ENCODE results near the gene USP47.
A peak's percentile ranks its signal among the peaks of the same experiment; 100 is the strongest.

The USP47 gene

DNA sequence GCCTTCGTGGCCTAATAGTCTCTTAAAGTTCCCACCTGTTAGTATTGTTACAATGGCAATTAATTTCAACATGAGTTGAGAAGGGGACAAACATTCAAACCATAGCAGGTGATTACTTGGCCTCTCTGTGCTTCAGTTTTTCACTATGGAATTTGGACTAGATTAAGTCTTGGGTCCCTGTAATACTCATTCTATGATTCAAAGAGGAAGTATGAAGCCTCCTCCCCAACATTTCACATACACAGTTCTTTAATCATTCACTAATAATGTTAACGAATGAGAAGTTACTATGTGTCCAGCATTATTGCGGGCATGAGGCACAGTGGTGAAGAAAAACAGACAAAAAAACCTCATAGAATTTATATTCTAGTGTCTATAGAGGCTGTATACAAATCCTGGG is 19.9 kb upstream of the USP47 start:
- WGBS, 2 donors (ENCODE audit: extremely low coverage in 2 of 2, insufficient read length in 2 of 2, insufficient replicate concordance in 1 of 2): no CpG with 5 or more reads among the region's 3 CpGs
- H2AK5ac ChIP-seq (ENCODE audit: low read depth, low read length): no peak overlapping the region
- H3K9me3 ChIP-seq (replicated peaks in 1 of 2; ENCODE audit: control insufficient read depth in 2 of 2, insufficient read depth in 1 of 2, low read depth in 1 of 2, low read length in 2 of 2): no peaks in the 10 kb centered on the region
- no peak overlapping the region for H3K14ac ChIP-seq (ENCODE audit: low read length)
- no peak overlapping the region for H3K27ac ChIP-seq (replicated peaks; ENCODE audit: low read length)
- no peaks in the 10 kb centered on the region for H3K27me3 ChIP-seq (ENCODE audit: control insufficient read depth in 3 of 3, insufficient read depth in 3 of 3, low read depth in 1 of 3, low read length in 3 of 3)
- H2BK15ac ChIP-seq (ENCODE audit: low read length): no peak overlapping the region
- H3K4me3 ChIP-seq (ENCODE audit: low read length in 2 of 2): no peak overlapping the region
- H2BK120ac ChIP-seq (ENCODE audit: low read depth, low read length): no peak overlapping the region
- no peak overlapping the region for H3K4me2 ChIP-seq (ENCODE audit: insufficient read depth, low read length, poor library complexity, severe bottlenecking)
- H3K4me1 ChIP-seq (ENCODE audit: control insufficient read depth in 2 of 2, insufficient read depth in 1 of 2, low read depth in 1 of 2, low read length in 2 of 2): no peaks in the 10 kb centered on the region
- H2BK12ac ChIP-seq (ENCODE audit: low read length): no peak overlapping the region
- no peaks in the 10 kb centered on the region for H3K36me3 ChIP-seq (replicated peaks in 1 of 2; ENCODE audit: control insufficient read depth in 2 of 2, insufficient read depth in 2 of 2, low read length in 2 of 2)
- no peak overlapping the region for H3K4ac ChIP-seq (ENCODE audit: low read length)
- H2BK5ac ChIP-seq (ENCODE audit: low read length): no peak overlapping the region
- no peak for DNase-seq (ENCODE audit: low spot score)
- H3K79me1 ChIP-seq (ENCODE audit: low read depth, low read length): no peaks in the 10 kb centered on the region
- no peak overlapping the region for H2AFZ ChIP-seq (ENCODE audit: low read length)
- H3K23ac ChIP-seq (ENCODE audit: low read depth, low read length, poor library complexity): no peak overlapping the region
- H4K8ac ChIP-seq (ENCODE audit: low read depth, low read length): no peak overlapping the region
- H3K9ac ChIP-seq (ENCODE audit: low read depth, low read length, poor library complexity): no peak overlapping the region
- no peak overlapping the region for H3K18ac ChIP-seq (ENCODE audit: low read length)
- no peak overlapping the region for H4K91ac ChIP-seq (ENCODE audit: low read depth, low read length, poor library complexity)

- no peak overlapping the region for H2AK5ac ChIP-seq (ENCODE audit: low read depth, low read length)
- WGBS, 2 donors (ENCODE audit: extremely low coverage in 2 of 2, insufficient read length in 2 of 2, insufficient replicate concordance in 1 of 2): no CpG with 5 or more reads among the region's 4 CpGs
- no peak overlapping the region for H2BK120ac ChIP-seq (ENCODE audit: low read depth, low read length)
- H2BK12ac ChIP-seq (ENCODE audit: low read length): no peak overlapping the region
- H3K79me1 ChIP-seq (ENCODE audit: low read depth, low read length): no peaks in the 10 kb centered on the region
- no peak overlapping the region for H2BK15ac ChIP-seq (ENCODE audit: low read length)
- no peak overlapping the region for H2AFZ ChIP-seq (ENCODE audit: low read length)
- H3K9ac ChIP-seq (ENCODE audit: low read depth, low read length, poor library complexity): no peak overlapping the region
- H4K8ac ChIP-seq (ENCODE audit: low read depth, low read length): no peak overlapping the region
- no peak overlapping the region for H3K27ac ChIP-seq (replicated peaks; ENCODE audit: low read length)
- no peak overlapping the region for H3K18ac ChIP-seq (ENCODE audit: low read length)
- H3K4me2 ChIP-seq (ENCODE audit: insufficient read depth, low read length, poor library complexity, severe bottlenecking): no peak overlapping the region
- H3K4ac ChIP-seq (ENCODE audit: low read length): no peak overlapping the region
- H3K14ac ChIP-seq (ENCODE audit: low read length): no peak overlapping the region
- no peaks in the 10 kb centered on the region for H3K27me3 ChIP-seq (ENCODE audit: control insufficient read depth in 3 of 3, insufficient read depth in 3 of 3, low read depth in 1 of 3, low read length in 3 of 3)
- no peaks in the 10 kb centered on the region for H3K9me3 ChIP-seq (replicated peaks in 1 of 2; ENCODE audit: control insufficient read depth in 2 of 2, insufficient read depth in 1 of 2, low read depth in 1 of 2, low read length in 2 of 2)
- no peaks in the 10 kb centered on the region for H3K36me3 ChIP-seq (replicated peaks in 1 of 2; ENCODE audit: control insufficient read depth in 2 of 2, insufficient read depth in 2 of 2, low read length in 2 of 2)
- DNase-seq (ENCODE audit: low spot score): no peak
- no peak overlapping the region for H2BK5ac ChIP-seq (ENCODE audit: low read length)
- H3K23ac ChIP-seq (ENCODE audit: low read depth, low read length, poor library complexity): no peak overlapping the region
- no peak overlapping the region for H3K4me3 ChIP-seq (ENCODE audit: low read length in 2 of 2)
- no peaks in the 10 kb centered on the region for H3K4me1 ChIP-seq (ENCODE audit: control insufficient read depth in 2 of 2, insufficient read depth in 1 of 2, low read depth in 1 of 2, low read length in 2 of 2)
- H4K91ac ChIP-seq (ENCODE audit: low read depth, low read length, poor library complexity): no peak overlapping the region
Measured at GRCh38 chr11:11822946-11823345, 18.8 kb upstream of the USP47 start.

DNA sequence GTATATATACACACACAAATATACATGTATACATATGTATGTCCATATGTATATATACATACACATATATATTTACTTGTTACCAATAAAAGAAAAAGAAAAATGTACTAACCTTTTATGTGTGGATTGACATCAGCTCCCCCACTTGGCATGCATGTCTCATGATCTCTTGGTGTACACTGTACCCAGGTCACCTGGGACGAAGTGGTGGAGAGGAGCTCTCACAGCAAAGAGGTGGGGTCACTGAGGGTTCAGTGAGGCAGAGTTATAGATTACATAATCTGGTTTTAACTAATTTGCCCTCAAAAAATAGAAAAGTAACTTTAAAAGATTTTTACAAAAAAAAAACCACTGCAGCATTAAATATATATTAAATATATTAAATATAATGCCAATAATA is 15.5 kb upstream of the USP47 start:
- Histone ChIP-seq H4K8ac (ENCODE audit: low read depth, low read length) (no peak overlapping the region), H3K36me3 (replicated peaks in 1 of 2; ENCODE audit: control insufficient read depth in 2 of 2, insufficient read depth in 2 of 2, low read length in 2 of 2) (no peaks in the 10 kb centered on the region), H2BK5ac (ENCODE audit: low read length) (no peak overlapping the region), H3K79me1 (ENCODE audit: low read depth, low read length) (no peaks in the 10 kb centered on the region), H2AFZ (ENCODE audit: low read length) (no peak overlapping the region), H3K27me3 (ENCODE audit: control insufficient read depth in 3 of 3, insufficient read depth in 3 of 3, low read depth in 1 of 3, low read length in 3 of 3) (no peaks in the 10 kb centered on the region), H3K4me3 (ENCODE audit: low read length in 2 of 2) (no peak overlapping the region), H3K4me1 (ENCODE audit: control insufficient read depth in 2 of 2, insufficient read depth in 1 of 2, low read depth in 1 of 2, low read length in 2 of 2) (no peaks in the 10 kb centered on the region), H2BK120ac (ENCODE audit: low read depth, low read length) (no peak overlapping the region), H2AK5ac (ENCODE audit: low read depth, low read length) (no peak overlapping the region), H2BK12ac (ENCODE audit: low read length) (no peak overlapping the region), H3K9me3 (replicated peaks in 1 of 2; ENCODE audit: control insufficient read depth in 2 of 2, insufficient read depth in 1 of 2, low read depth in 1 of 2, low read length in 2 of 2) (no peaks in the 10 kb centered on the region), H3K4ac (ENCODE audit: low read length) (no peak overlapping the region), H2BK15ac (ENCODE audit: low read length) (no peak overlapping the region), H3K14ac (ENCODE audit: low read length) (no peak overlapping the region), H3K27ac (replicated peaks; ENCODE audit: low read length) (no peak overlapping the region), H3K18ac (ENCODE audit: low read length) (no peak overlapping the region), H3K4me2 (ENCODE audit: insufficient read depth, low read length, poor library complexity, severe bottlenecking) (no peak overlapping the region), H4K91ac (ENCODE audit: low read depth, low read length, poor library complexity) (no peak overlapping the region), H3K9ac (ENCODE audit: low read depth, low read length, poor library complexity) (no peak overlapping the region), H3K23ac (ENCODE audit: low read depth, low read length, poor library complexity) (no peak overlapping the region)
- no peak for DNase-seq (ENCODE audit: low spot score)
- WGBS, 2 donors (ENCODE audit: extremely low coverage in 2 of 2, insufficient read length in 2 of 2, insufficient replicate concordance in 1 of 2): no CpG with 5 or more reads among the region's 1 CpG

GRCh38 chr11:11827272-11827671 is 14.5 kb upstream of the USP47 start:
- H3K23ac ChIP-seq (ENCODE audit: low read depth, low read length, poor library complexity): no peak overlapping the region
- no peaks in the 10 kb centered on the region for H3K36me3 ChIP-seq (replicated peaks in 1 of 2; ENCODE audit: control insufficient read depth in 2 of 2, insufficient read depth in 2 of 2, low read length in 2 of 2)
- no peaks in the 10 kb centered on the region for H3K79me1 ChIP-seq (ENCODE audit: low read depth, low read length)
- H3K9me3 ChIP-seq (replicated peaks in 1 of 2; ENCODE audit: control insufficient read depth in 2 of 2, insufficient read depth in 1 of 2, low read depth in 1 of 2, low read length in 2 of 2): no peaks in the 10 kb centered on the region
- H2BK5ac ChIP-seq (ENCODE audit: low read length): no peak overlapping the region
- H2BK120ac ChIP-seq (ENCODE audit: low read depth, low read length): no peak overlapping the region
- no CpG with 5 or more reads among the region's 7 CpGs for WGBS, 2 donors (ENCODE audit: extremely low coverage in 2 of 2, insufficient read length in 2 of 2, insufficient replicate concordance in 1 of 2)
- H3K14ac ChIP-seq (ENCODE audit: low read length): no peak overlapping the region
- H3K18ac ChIP-seq (ENCODE audit: low read length): no peak overlapping the region
- no peak overlapping the region for H4K91ac ChIP-seq (ENCODE audit: low read depth, low read length, poor library complexity)
- H2BK12ac ChIP-seq (ENCODE audit: low read length): no peak overlapping the region
- no peak overlapping the region for H4K8ac ChIP-seq (ENCODE audit: low read depth, low read length)
- no peaks in the 10 kb centered on the region for H3K27me3 ChIP-seq (ENCODE audit: control insufficient read depth in 3 of 3, insufficient read depth in 3 of 3, low read depth in 1 of 3, low read length in 3 of 3)
- H2AK5ac ChIP-seq (ENCODE audit: low read depth, low read length): no peak overlapping the region
- no peak overlapping the region for H3K4me3 ChIP-seq (ENCODE audit: low read length in 2 of 2)
- H3K4me2 ChIP-seq (ENCODE audit: insufficient read depth, low read length, poor library complexity, severe bottlenecking): no peak overlapping the region
- H3K4ac ChIP-seq (ENCODE audit: low read length): no peak overlapping the region
- no peak overlapping the region for H3K9ac ChIP-seq (ENCODE audit: low read depth, low read length, poor library complexity)
- no peak for DNase-seq (ENCODE audit: low spot score)
- H2BK15ac ChIP-seq (ENCODE audit: low read length): no peak overlapping the region
- peak overlapping the region; percentile 5 for H2AFZ ChIP-seq (ENCODE audit: low read length)
- no peak overlapping the region for H3K27ac ChIP-seq (replicated peaks; ENCODE audit: low read length)
- H3K4me1 ChIP-seq (ENCODE audit: control insufficient read depth in 2 of 2, insufficient read depth in 1 of 2, low read depth in 1 of 2, low read length in 2 of 2): no peaks in the 10 kb centered on the region

All from neuronal stem cell (in vitro differentiated cells).